Astrocyte (in vitro differentiated cells and primary cell): ENCODE data around the gene WDR59. TPM values are rescaled to one million over a fixed set of nuclear protein-coding genes. Genes with fewer than 3 reads are reported as not detected.

Experiments
- DNase-seq: peaks from one replicate; pipeline ENCODE4 v3.0.0-alpha.2; 2010; ENCODE audit warnings: low read depth
- FAIRE-seq: peaks from 2 replicates; lab custom pipeline; 2011; peaks lifted over from hg19 to GRCh38; lab: Jason Lieb, UNC
- H2AFZ ChIP-seq: 2 replicates; pipeline ENCODE4 v1.6.0; 2012; ENCODE audit warnings: low read depth, low read length, inconsistent platforms
- H3K27ac ChIP-seq: 2 replicates; pipeline ENCODE4 v1.5.1; 2011; ENCODE audit warnings: low read depth, low read length, inconsistent platforms
- H3K27me3 ChIP-seq: 2 replicates; pipeline ENCODE4 v1.6.0; 2011; ENCODE audit warnings: low read length, inconsistent platforms; ENCODE audit not compliant: insufficient read depth
- H3K36me3 ChIP-seq: 2 replicates; pipeline ENCODE4 v1.5.1; 2011; ENCODE audit warnings: low read length, inconsistent platforms; ENCODE audit not compliant: insufficient read depth
- H3K4me1 ChIP-seq: 2 replicates; pipeline ENCODE4 v1.5.1; 2011; ENCODE audit warnings: low read length, inconsistent platforms; ENCODE audit not compliant: insufficient read depth
- H3K4me2 ChIP-seq: 2 replicates; pipeline ENCODE4 v1.6.0; 2012; ENCODE audit warnings: low read length, inconsistent platforms
- H3K4me3 ChIP-seq: 2 replicates; pipeline ENCODE4 v1.5.1; 2011; ENCODE audit warnings: low read depth, mild to moderate bottlenecking, low read length, inconsistent platforms; ENCODE audit not compliant: insufficient read depth
- H3K79me2 ChIP-seq: 2 replicates; pipeline ENCODE4 v1.6.0; 2012; ENCODE audit warnings: mild to moderate bottlenecking, low read length, inconsistent platforms; ENCODE audit not compliant: insufficient read depth
- H3K9ac ChIP-seq: 2 replicates; pipeline ENCODE4 v1.6.0; 2012; ENCODE audit warnings: mild to moderate bottlenecking, low read length, inconsistent platforms
- H3K9me3 ChIP-seq: 2 replicates; pipeline ENCODE4 v1.5.1; 2012; ENCODE audit warnings: low read depth, mild to moderate bottlenecking, low read length, inconsistent platforms; ENCODE audit not compliant: insufficient read depth
- H4K20me1 ChIP-seq: 2 replicates; pipeline ENCODE4 v1.6.0; 2012; ENCODE audit warnings: low read length, inconsistent platforms; ENCODE audit not compliant: insufficient read depth
- H3K27ac Mint-ChIP-seq: one replicate; pipeline ENCODE4 v1.8.0; 2021; ENCODE audit warnings: mild to moderate bottlenecking, mixed read lengths; ENCODE audit not compliant: unreplicated experiment
- H3K27me3 Mint-ChIP-seq: one replicate; pipeline ENCODE4 v1.8.0; 2021; ENCODE audit warnings: low read depth, mixed read lengths; ENCODE audit not compliant: unreplicated experiment
- H3K36me3 Mint-ChIP-seq: one replicate; pipeline ENCODE4 v1.8.0; 2021; ENCODE audit warnings: low read depth, mixed read lengths; ENCODE audit not compliant: unreplicated experiment
- H3K4me1 Mint-ChIP-seq: one replicate; pipeline ENCODE4 v1.8.0; 2021; ENCODE audit warnings: low read depth, mixed read lengths; ENCODE audit not compliant: unreplicated experiment
- H3K4me3 Mint-ChIP-seq: one replicate; pipeline ENCODE4 v1.8.0; 2021; ENCODE audit warnings: mild to moderate bottlenecking, moderate library complexity, mixed read lengths; ENCODE audit not compliant: unreplicated experiment
- H3K9me3 Mint-ChIP-seq: one replicate; pipeline ENCODE4 v1.8.0; 2021; ENCODE audit warnings: mild to moderate bottlenecking, mixed read lengths; ENCODE audit not compliant: unreplicated experiment
- EZH2 ChIP-seq: IDR thresholded peaks from 2 replicates; pipeline ENCODE4 v1.6.1; 2012; ENCODE audit warnings: mild to moderate bottlenecking, low read length, inconsistent platforms; ENCODE audit not compliant: insufficient read depth
- total RNA-seq: library from RNA; stranded (reverse); gene quantifications from 2 replicates; pipeline ENCODE4 v1.2.1, GENCODE V29; 2021
- TF ChIP-seq, protein P1 (sequence below): IDR thresholded peaks from 2 replicates; pipeline ENCODE4 v1.5.1; 2011; ENCODE audit warnings: low read depth, mild to moderate bottlenecking, inconsistent platforms, low read length, moderate library complexity; ENCODE audit not compliant: insufficient read depth

WDR59 gene
- total RNA-seq, 1 donor from 2014 or later, result 63.8 TPM

DNA sequence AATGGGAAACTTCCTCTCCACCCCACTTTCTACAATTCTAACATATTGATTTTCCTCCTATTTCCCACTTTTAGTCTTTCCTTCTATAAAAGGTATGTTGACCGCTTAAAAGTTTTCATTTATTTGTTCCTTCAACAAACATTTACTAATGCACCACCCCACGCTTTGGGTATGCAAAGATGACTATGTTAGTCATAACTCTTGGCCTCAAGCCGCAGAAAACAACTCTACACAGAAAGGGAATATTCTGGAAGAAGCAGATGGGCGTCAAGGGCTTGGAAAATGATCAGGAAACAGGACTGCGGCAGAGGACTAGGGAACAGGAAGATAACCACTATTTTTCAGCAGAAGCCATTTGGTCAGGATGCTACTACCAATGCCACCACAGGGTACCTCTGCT is 153.5 kb downstream of the WDR59 start:
- Mint-ChIP-seq H3K4me3 (no peak overlapping the region), H3K27ac (no peak overlapping the region), H3K36me3 (no peaks in the 10 kb centered on the region), H3K4me1 (no peaks in the 10 kb centered on the region), H3K9me3 (peaks cover 2% of the 10 kb centered on the region), H3K27me3 (peaks cover 6% of the 10 kb centered on the region)
- no peak overlapping the region for H3K27ac ChIP-seq
- H4K20me1 ChIP-seq, result no peaks in the 10 kb centered on the region
- H3K27me3 ChIP-seq, result no peaks in the 10 kb centered on the region
- no peaks in the 10 kb centered on the region for H3K79me2 ChIP-seq
- FAIRE-seq (no peak), DNase-seq (no peak)
- H3K4me1 ChIP-seq, result no peaks in the 10 kb centered on the region
- H2AFZ ChIP-seq, result no peak overlapping the region
- H3K4me3 ChIP-seq, result no peak overlapping the region
- no peak for TF ChIP-seq EZH2
- TF ChIP-seq, protein P1, sequence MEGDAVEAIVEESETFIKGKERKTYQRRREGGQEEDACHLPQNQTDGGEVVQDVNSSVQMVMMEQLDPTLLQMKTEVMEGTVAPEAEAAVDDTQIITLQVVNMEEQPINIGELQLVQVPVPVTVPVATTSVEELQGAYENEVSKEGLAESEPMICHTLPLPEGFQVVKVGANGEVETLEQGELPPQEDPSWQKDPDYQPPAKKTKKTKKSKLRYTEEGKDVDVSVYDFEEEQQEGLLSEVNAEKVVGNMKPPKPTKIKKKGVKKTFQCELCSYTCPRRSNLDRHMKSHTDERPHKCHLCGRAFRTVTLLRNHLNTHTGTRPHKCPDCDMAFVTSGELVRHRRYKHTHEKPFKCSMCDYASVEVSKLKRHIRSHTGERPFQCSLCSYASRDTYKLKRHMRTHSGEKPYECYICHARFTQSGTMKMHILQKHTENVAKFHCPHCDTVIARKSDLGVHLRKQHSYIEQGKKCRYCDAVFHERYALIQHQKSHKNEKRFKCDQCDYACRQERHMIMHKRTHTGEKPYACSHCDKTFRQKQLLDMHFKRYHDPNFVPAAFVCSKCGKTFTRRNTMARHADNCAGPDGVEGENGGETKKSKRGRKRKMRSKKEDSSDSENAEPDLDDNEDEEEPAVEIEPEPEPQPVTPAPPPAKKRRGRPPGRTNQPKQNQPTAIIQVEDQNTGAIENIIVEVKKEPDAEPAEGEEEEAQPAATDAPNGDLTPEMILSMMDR, result no peak
- H3K9me3 ChIP-seq, result no peaks in the 10 kb centered on the region
- H3K36me3 ChIP-seq, result no peaks in the 10 kb centered on the region
- no peak overlapping the region for H3K9ac ChIP-seq
- H3K4me2 ChIP-seq, result no peak overlapping the region

GRCh38 chr16:74830648-74831047 is 154.3 kb downstream of the WDR59 start:
- Mint-ChIP-seq H3K27me3 (peaks cover 6% of the 10 kb centered on the region), H3K9me3 (peaks cover 2% of the 10 kb centered on the region), H3K36me3 (no peaks in the 10 kb centered on the region), H3K4me1 (no peaks in the 10 kb centered on the region), H3K27ac (no peak overlapping the region), H3K4me3 (no peak overlapping the region)
- no peaks in the 10 kb centered on the region for H3K79me2 ChIP-seq
- no peak overlapping the region for H3K9ac ChIP-seq
- no peaks in the 10 kb centered on the region for H3K4me1 ChIP-seq
- no peaks in the 10 kb centered on the region for H3K9me3 ChIP-seq
- H4K20me1 ChIP-seq, result no peaks in the 10 kb centered on the region
- H3K36me3 ChIP-seq, result no peaks in the 10 kb centered on the region
- no peak for TF ChIP-seq EZH2
- TF ChIP-seq, protein P1, result no peak
- DNase-seq (no peak), FAIRE-seq (no peak)
- H3K27me3 ChIP-seq, result no peaks in the 10 kb centered on the region
- H3K27ac ChIP-seq, result no peak overlapping the region
- H2AFZ ChIP-seq, result no peak overlapping the region
- H3K4me2 ChIP-seq, result no peak overlapping the region
- H3K4me3 ChIP-seq, result no peak overlapping the region

DNA sequence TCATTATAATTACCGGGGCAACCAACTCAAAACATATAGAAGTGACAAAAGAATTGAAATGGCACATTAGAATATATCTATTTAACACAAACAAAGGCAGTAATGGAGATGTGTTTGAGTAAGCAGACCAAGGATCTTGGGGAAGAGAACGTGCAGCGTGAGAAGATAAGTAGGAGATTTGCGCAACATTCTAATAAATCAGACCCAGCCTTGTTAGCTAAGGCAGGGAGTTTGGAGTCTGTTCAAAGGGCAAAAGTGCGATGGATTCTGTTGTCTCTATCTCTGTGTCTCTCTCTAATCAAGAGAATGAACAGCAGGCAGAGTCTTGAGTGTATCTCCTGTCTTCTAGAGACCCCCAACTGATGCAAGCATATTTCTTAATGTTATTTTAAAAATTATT is 155.3 kb downstream of the WDR59 start:
- Histone ChIP-seq H3K36me3 (no peaks in the 10 kb centered on the region), H3K9me3 (no peaks in the 10 kb centered on the region), H3K4me1 (no peaks in the 10 kb centered on the region), H3K4me3 (no peak overlapping the region), H3K79me2 (no peaks in the 10 kb centered on the region), H3K27ac (no peak overlapping the region), H2AFZ (no peak overlapping the region), H3K4me2 (no peak overlapping the region), H4K20me1 (no peaks in the 10 kb centered on the region), H3K27me3 (no peaks in the 10 kb centered on the region), H3K9ac (no peak overlapping the region)
- H3K27ac Mint-ChIP-seq, result no peak overlapping the region
- no peak for DNase-seq
- H3K4me1 Mint-ChIP-seq, result no peaks in the 10 kb centered on the region
- peaks cover 3% of the 10 kb centered on the region for H3K9me3 Mint-ChIP-seq
- TF ChIP-seq, protein P1, result no peak
- no peak overlapping the region for H3K4me3 Mint-ChIP-seq
- H3K27me3 Mint-ChIP-seq, result peaks cover 6% of the 10 kb centered on the region
- no peaks in the 10 kb centered on the region for H3K36me3 Mint-ChIP-seq
- FAIRE-seq, result no peak
